IMR-90 (cell line): ENCODE measurements around the gene MANSC4. TPM values are rescaled to one million over a fixed set of nuclear protein-coding genes. Genes with fewer than 3 reads are reported as not detected.

ENCODE experiments used
- ATAC-seq: fragments of 200-7000 bp; cut with Tn5 transposase; 2 replicates; pipeline ENCODE4 v1.9.1; 2020; ENCODE audit warnings: low read depth, mild to moderate bottlenecking, moderate library complexity
- BruUV-seq: library from RNA; stranded (reverse); fragments of 400-500 nt; replicated peaks from 2 replicates; lab custom pipeline; 2021; lab: Mats Ljungman, UMichigan
- CTCF ChIA-PET: fragments of 300-600 bp; formaldehyde crosslinking; extraction: SDS; loops from one replicate; lab custom pipeline; 2021; ENCODE audit warnings: antibody characterized with exemption; lab: Yijun Ruan, JAX
- POLR2A ChIA-PET: fragments of 300-600 bp; sonication (Branson Sonifier 250); formaldehyde crosslinking; loops from one replicate; lab custom pipeline; 2022; ENCODE audit warnings: antibody characterized with exemption; ENCODE audit not compliant: unreplicated experiment; lab: Charles Lee
- DNase-seq: peaks from one replicate; pipeline ENCODE4 v3.0.0; 2013
- H2AFZ ChIP-seq: replicated peaks from 2 replicates; pipeline ENCODE3; 2013; ENCODE audit warnings: low read length, mild to moderate bottlenecking; ENCODE audit not compliant: poor library complexity
- H2AK5ac ChIP-seq: 2 replicates; pipeline ENCODE4 v1.6.1; 2013; ENCODE audit warnings: low read depth, low read length, inconsistent platforms
- H2AK9ac ChIP-seq: replicated peaks from 2 replicates; pipeline ENCODE3; 2013; ENCODE audit warnings: mild to moderate bottlenecking, low read depth, low read length, moderate library complexity; ENCODE audit not compliant: poor library complexity
- H2BK120ac ChIP-seq: 2 replicates; pipeline ENCODE4 v1.6.1; 2013; ENCODE audit warnings: low read depth, low read length, inconsistent platforms
- H2BK15ac ChIP-seq: 3 replicates; pipeline ENCODE4 v1.6.1; 2013; ENCODE audit warnings: low read depth, low read length, inconsistent platforms
- H2BK20ac ChIP-seq: 2 replicates; pipeline ENCODE4 v1.6.1; 2013; ENCODE audit warnings: low read depth, mild to moderate bottlenecking, inconsistent platforms, low read length, moderate library complexity
- H2BK5ac ChIP-seq: 2 replicates; pipeline ENCODE4 v1.6.1; 2013; ENCODE audit warnings: mild to moderate bottlenecking, low read depth, low read length, inconsistent platforms; ENCODE audit not compliant: poor library complexity, severe bottlenecking
- H3K14ac ChIP-seq: replicated peaks from 2 replicates; pipeline ENCODE4 v1.6.1; 2013; ENCODE audit warnings: low read depth, low read length, inconsistent platforms
- H3K18ac ChIP-seq: 2 replicates; pipeline ENCODE4 v1.6.1; 2013; ENCODE audit warnings: low read depth, low read length, control low read depth
- H3K23ac ChIP-seq: 2 replicates; pipeline ENCODE4 v1.6.1; 2013; ENCODE audit warnings: low read depth, low read length, inconsistent platforms
- H3K27ac ChIP-seq: 2 replicates; pipeline ENCODE4 v1.5.1; 2013; ENCODE audit warnings: mild to moderate bottlenecking, control low read depth, low read length; ENCODE audit not compliant: insufficient read depth
- H3K27me3 ChIP-seq: 2 replicates; pipeline ENCODE4 v1.6.1; 2013; ENCODE audit warnings: low read length; ENCODE audit not compliant: control insufficient read depth, insufficient read depth
- H3K36me3 ChIP-seq: 2 replicates; pipeline ENCODE4 v1.6.1; 2013; ENCODE audit warnings: low read length, mixed read lengths; ENCODE audit not compliant: control insufficient read depth, insufficient read depth
- H3K4ac ChIP-seq: 2 replicates; pipeline ENCODE4 v1.6.1; 2013; ENCODE audit warnings: low read depth, low read length, inconsistent platforms
- H3K4me1 ChIP-seq: 2 replicates; pipeline ENCODE4 v1.6.1; 2013; ENCODE audit warnings: low read length, mixed read lengths; ENCODE audit not compliant: control insufficient read depth, insufficient read depth
- H3K4me2 ChIP-seq: 2 replicates; pipeline ENCODE4 v1.6.1; 2013; ENCODE audit warnings: low read depth, mild to moderate bottlenecking, control low read depth, low read length, moderate library complexity
- H3K4me3 ChIP-seq: 2 replicates; pipeline ENCODE4 v1.5.1; 2013; ENCODE audit warnings: low read depth, mild to moderate bottlenecking, control low read depth, low read length, moderate library complexity; ENCODE audit not compliant: insufficient read depth
- H3K56ac ChIP-seq: 2 replicates; pipeline ENCODE4 v1.6.1; 2013; ENCODE audit warnings: low read length, inconsistent platforms; ENCODE audit not compliant: insufficient read depth; ENCODE audit errors: extremely low read depth
- H3K79me1 ChIP-seq, 2 experiments: 2 replicates each; pipeline ENCODE4 v1.6.1; 2013; ENCODE audit warnings: low read length in 2 of 2, inconsistent platforms in 1 of 2, low read depth in 1 of 2
- H3K9ac ChIP-seq: 2 replicates; pipeline ENCODE4 v1.6.1; 2013; ENCODE audit warnings: low read depth, low read length, control low read depth
- H3K9me1 ChIP-seq: 2 replicates; pipeline ENCODE4 v1.6.1; 2013; ENCODE audit warnings: low read length, inconsistent platforms; ENCODE audit not compliant: insufficient read depth
- H3K9me3 ChIP-seq: 2 replicates; pipeline ENCODE4 v1.6.1; 2013; ENCODE audit warnings: low read length; ENCODE audit not compliant: control insufficient read depth, insufficient read depth
- H4K20me1 ChIP-seq: 2 replicates; pipeline ENCODE4 v1.6.1; 2013; ENCODE audit warnings: low read length, inconsistent platforms; ENCODE audit not compliant: insufficient read depth
- H4K5ac ChIP-seq: 2 replicates; pipeline ENCODE4 v1.6.1; 2013; ENCODE audit warnings: mild to moderate bottlenecking, low read depth, low read length, control low read depth
- H4K8ac ChIP-seq, 2 experiments: 2 replicates each; pipeline ENCODE4 v1.6.1; 2013; ENCODE audit warnings: low read depth in 2 of 2, low read length in 2 of 2, control low read depth in 1 of 2, inconsistent platforms in 1 of 2
- H4K91ac ChIP-seq: 2 replicates; pipeline ENCODE4 v1.6.1; 2013; ENCODE audit warnings: low read depth, low read length, inconsistent platforms; ENCODE audit not compliant: insufficient read depth
- BHLHE40 ChIP-seq: fragments of 150-350 bp; IDR thresholded peaks from 2 replicates; pipeline ENCODE4 v1.6.1; 2016; ENCODE audit warnings: mild to moderate bottlenecking, low read depth, low read length
- CEBPB ChIP-seq: IDR thresholded peaks from 2 replicates; pipeline ENCODE4 v1.6.1; 2012; ENCODE audit warnings: low read depth, low read length, improper control_type of control experiment
- MAFK ChIP-seq: IDR thresholded peaks from 2 replicates; pipeline ENCODE4 v1.6.1; 2012; ENCODE audit warnings: low read depth, low read length, improper control_type of control experiment
- MAZ ChIP-seq: IDR thresholded peaks from 2 replicates; pipeline ENCODE4 v1.6.1; 2012; ENCODE audit warnings: low read depth, mild to moderate bottlenecking, low read length, improper control_type of control experiment, moderate library complexity, borderline replicate concordance
- POLR2A ChIP-seq: IDR thresholded peaks from 2 replicates; pipeline ENCODE4 v1.6.1; 2012; ENCODE audit warnings: mild to moderate bottlenecking, low read depth, low read length
- RCOR1 ChIP-seq: IDR thresholded peaks from 2 replicates; pipeline ENCODE4 v1.6.1; 2012; ENCODE audit warnings: mild to moderate bottlenecking, low read length, improper control_type of control experiment; ENCODE audit not compliant: insufficient replicate concordance
- RFX5 ChIP-seq: IDR thresholded peaks from 2 replicates; pipeline ENCODE4 v1.8.0; 2012; ENCODE audit warnings: low read depth, mild to moderate bottlenecking, low read length, moderate library complexity
- USF2 ChIP-seq: fragments of 150-350 bp; IDR thresholded peaks from 2 replicates; pipeline ENCODE4 v1.6.1; 2017; ENCODE audit warnings: mild to moderate bottlenecking, antibody characterized with exemption, low read length, low read depth
- WGBS, 2 experiments: methylation state at CpG; one replicate each; pipeline versions ENCODE4 v1.1.5 to v1.1.7; 2013; ENCODE audit warnings: missing lambda C conversion rate in 2 of 2; ENCODE audit not compliant: insufficient read length in 1 of 2; ENCODE audit errors: extremely low coverage in 2 of 2; 5-methylcytosine and 5-hydroxymethylcytosine counted together
- dilution Hi-C: fragments of 300-500 bp; cut with HindIII; formaldehyde crosslinking; loops from one replicate; pipeline ENCODE4 v1.14.3; 2018; ENCODE audit warnings: low sequenced_read_pairs; ENCODE audit not compliant: unreplicated experiment
- in situ Hi-C: fragments of 300-500 bp; cut with MboI; formaldehyde crosslinking; loops from 3 replicates; pipeline ENCODE4 v1.14.3; 2019; ENCODE audit warnings: low sequenced_read_pairs, inconsistent platforms, mixed read lengths
- intact Hi-C: fragments of 100-400 bp; cut with micrococcal nuclease; formaldehyde crosslinking; loops from 2 replicates; pipeline ENCODE4 v1.10.0; 2022
- polyA plus RNA-seq, 3 experiments: library from polyadenylated mRNA; depleted of rRNA; stranded (reverse); fragments of >200 nt; gene quantifications; 2 replicates each; pipeline ENCODE4 v1.2.3, GENCODE V29; 2012; ENCODE audit warnings: low replicate concordance in 1 of 3
- total RNA-seq: library from RNA; depleted of rRNA; stranded (reverse); fragments of >200 nt; gene quantifications from 2 replicates; pipeline ENCODE4 v1.2.3, GENCODE V29; 2012

MANSC4 gene
- total and polyA plus RNA-seq, 2 of the 4 experiments (the other 2 are of a cell fraction), result not detected

- peak overlapping the region; percentile 91 for H2AK5ac ChIP-seq
- H2BK5ac ChIP-seq, result peak overlapping the region; percentile 71
- H2AK9ac ChIP-seq, result peak overlapping the region; percentile 63
- H2BK15ac ChIP-seq, result peak overlapping the region; percentile 34; the same call in 1 of the 3 replicates
- peak overlapping the region; percentile 80 for H3K56ac ChIP-seq
- ChIA-PET POLR2A (no interaction called here), CTCF (no interaction called here)
- BruUV-seq, result no TSS peak
- peak overlapping the region; percentile 67 to 80; a peak in 3 of 4 replicates for H4K8ac ChIP-seq
- H2BK20ac ChIP-seq, result no peak overlapping the region
- no peaks in the 10 kb centered on the region for H3K9me3 ChIP-seq
- peak overlapping the region; percentile 61 for H3K4me3 ChIP-seq
- in situ Hi-C loops, result no loop called here
- TF ChIP-seq RCOR1, result no peak
- no peak for TF ChIP-seq CEBPB
- 0 out of 2 replicates have a peak, but pooled peaks have one; percentile 10 for TF ChIP-seq POLR2A
- TF ChIP-seq BHLHE40, result no peak
- TF ChIP-seq MAFK, result no peak
- TF ChIP-seq MAZ, result no peak
- TF ChIP-seq RFX5, result no peak
- no peak for TF ChIP-seq USF2
- peak overlapping the region; percentile 72 for H3K4ac ChIP-seq
- peak overlapping the region; percentile 92 for H3K14ac ChIP-seq
- H3K23ac ChIP-seq, result peak overlapping the region; percentile 15
- no peaks in the 10 kb centered on the region for H3K27me3 ChIP-seq
- H3K79me1 ChIP-seq, result peaks cover 12 to 50% of the 10 kb centered on the region in 2 experiments; a peak in 3 of 4 replicates
- WGBS, 2 experiments, result 2% methylated on average over 10 of the region's 27 CpGs; no CpG with 5 or more reads in 1 of the 2 experiments
- 0 out of 2 replicates have a peak, but pooled peaks cover 5% of the 10 kb centered on the region for H3K36me3 ChIP-seq
- intact Hi-C loops, result no loop called here
- H4K91ac ChIP-seq, result peak overlapping the region; percentile 61
- H4K20me1 ChIP-seq, result no peaks in the 10 kb centered on the region
- ATAC-seq (peak; percentile 4), DNase-seq (peak; percentile 47)
- H4K5ac ChIP-seq, result peak overlapping the region; percentile 68
- peak overlapping the region; percentile 83 for H2BK120ac ChIP-seq
- peaks cover 17% of the 10 kb centered on the region for H3K4me1 ChIP-seq
- peak overlapping the region; percentile 94 for H3K9ac ChIP-seq
- peaks cover 5% of the 10 kb centered on the region for H3K9me1 ChIP-seq
- peak overlapping the region; percentile 99 for H3K4me2 ChIP-seq
- peak overlapping the region; percentile 77 for H3K27ac ChIP-seq
- peak overlapping the region; percentile 96 for H2AFZ ChIP-seq
- dilution Hi-C loops, result no loop called here
- H3K18ac ChIP-seq, result peak overlapping the region; percentile 58
These were observed 774 bp upstream of the MANSC4 start for GRCh38 chr12:27780612-27781408.
